Colonic mucosa (tissue), 4 donors: ENCODE results near the gene GPR18. TPM values are rescaled to one million over a fixed set of nuclear protein-coding genes. Genes with fewer than 3 reads are reported as not detected.

ENCODE experiments used
- DNase-seq: peaks from one replicate; pipeline ENCODE4 v3.0.0-alpha.2; 2020
- H3K27ac ChIP-seq: fragments of 200-600 bp; one replicate; pipeline ENCODE4 v1.8.0; 2021
- H3K27me3 ChIP-seq: fragments of 200-600 bp; one replicate; pipeline ENCODE4 v1.8.0; 2021
- H3K36me3 ChIP-seq: fragments of 200-600 bp; one replicate; pipeline ENCODE4 v1.8.0; 2021
- H3K4me1 ChIP-seq: fragments of 200-600 bp; one replicate; pipeline ENCODE4 v1.8.0; 2021; ENCODE audit warnings: mild to moderate bottlenecking
- H3K4me3 ChIP-seq: fragments of 200-600 bp; one replicate; pipeline ENCODE4 v1.8.0; 2021
- H3K9ac ChIP-seq, 2 donors: one replicate each; pipeline ENCODE4 v1.7.0; 2013; ENCODE audit warnings: control low read depth in 2 of 2, low read depth in 2 of 2, low read length in 2 of 2
- H3K9me3 ChIP-seq: fragments of 200-600 bp; one replicate; pipeline ENCODE4 v1.8.0; 2021
- intact Hi-C: fragments of 100-400 bp; cut with DNase I; formaldehyde crosslinking; loops from one replicate; pipeline ENCODE4 v1.14.1; 2022
- total RNA-seq, 2 donors: library from RNA; stranded (reverse); fragmentation: NEBNext Ultra II Directional in 1 of 2; extraction: Animal tissue kit (Norgen Biotek cat#: 25700) in 1 of 2; gene quantifications; one replicate each; pipeline ENCODE4 v1.2.1, GENCODE V29; 2021
- TF ChIP-seq, protein P1 (sequence below): fragments of 200-600 bp; IDR thresholded peaks from one replicate; pipeline ENCODE4 v1.8.0; 2022; ENCODE audit warnings: antibody characterized with exemption, mild to moderate bottlenecking
- donor health status: healthy.
- donor health status: DM: no; HTN: no; CAD: no.
- donor health status: DM: no; HTN: no; CAD: no.

GPR18 gene
- total RNA-seq, 2 donors from 2014 or later, result 0.35 TPM; not detected in 1

DNA sequence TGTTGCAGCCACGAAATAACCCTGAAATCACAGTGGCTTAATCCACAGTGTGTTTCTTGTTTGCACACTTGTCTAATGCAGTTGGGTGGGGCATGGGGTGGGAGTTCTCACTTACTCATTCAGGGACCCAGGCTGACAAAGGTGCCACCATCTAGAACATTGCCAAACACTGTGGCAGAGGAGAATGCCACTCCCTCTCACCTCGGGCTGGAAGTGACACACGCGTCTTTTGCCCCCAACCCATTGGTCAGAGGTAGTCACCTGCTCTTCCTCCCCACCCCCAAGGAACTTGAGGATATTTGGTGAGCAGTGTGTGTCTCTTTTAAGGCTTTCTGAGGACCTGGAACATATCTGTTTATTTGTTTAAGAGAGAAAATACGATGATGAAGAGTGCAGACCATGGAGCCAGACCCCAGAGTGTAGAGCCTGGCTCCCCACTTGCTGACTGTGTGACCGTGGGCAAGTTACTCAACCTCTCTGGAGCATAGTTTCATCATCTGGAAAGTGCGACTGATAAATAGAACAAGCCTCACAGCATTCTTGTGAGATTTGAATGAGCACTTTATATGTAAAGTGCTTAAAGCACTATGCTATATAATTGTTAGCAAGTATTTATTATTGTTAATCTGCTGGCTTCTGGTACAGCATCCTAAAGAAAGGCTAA lies 31.6 kb upstream of the GPR18 start:
- H3K9ac ChIP-seq, result no peak overlapping the region
- peaks cover 7% of the 10 kb centered on the region for H3K4me1 ChIP-seq
- H3K27ac ChIP-seq, result no peak overlapping the region
- no peaks in the 10 kb centered on the region for H3K27me3 ChIP-seq
- intact Hi-C loops, result no loop called here
- H3K36me3 ChIP-seq, result no peaks in the 10 kb centered on the region
- H3K4me3 ChIP-seq, result no peak overlapping the region
- H3K9me3 ChIP-seq, result no peaks in the 10 kb centered on the region
- TF ChIP-seq, protein P1, sequence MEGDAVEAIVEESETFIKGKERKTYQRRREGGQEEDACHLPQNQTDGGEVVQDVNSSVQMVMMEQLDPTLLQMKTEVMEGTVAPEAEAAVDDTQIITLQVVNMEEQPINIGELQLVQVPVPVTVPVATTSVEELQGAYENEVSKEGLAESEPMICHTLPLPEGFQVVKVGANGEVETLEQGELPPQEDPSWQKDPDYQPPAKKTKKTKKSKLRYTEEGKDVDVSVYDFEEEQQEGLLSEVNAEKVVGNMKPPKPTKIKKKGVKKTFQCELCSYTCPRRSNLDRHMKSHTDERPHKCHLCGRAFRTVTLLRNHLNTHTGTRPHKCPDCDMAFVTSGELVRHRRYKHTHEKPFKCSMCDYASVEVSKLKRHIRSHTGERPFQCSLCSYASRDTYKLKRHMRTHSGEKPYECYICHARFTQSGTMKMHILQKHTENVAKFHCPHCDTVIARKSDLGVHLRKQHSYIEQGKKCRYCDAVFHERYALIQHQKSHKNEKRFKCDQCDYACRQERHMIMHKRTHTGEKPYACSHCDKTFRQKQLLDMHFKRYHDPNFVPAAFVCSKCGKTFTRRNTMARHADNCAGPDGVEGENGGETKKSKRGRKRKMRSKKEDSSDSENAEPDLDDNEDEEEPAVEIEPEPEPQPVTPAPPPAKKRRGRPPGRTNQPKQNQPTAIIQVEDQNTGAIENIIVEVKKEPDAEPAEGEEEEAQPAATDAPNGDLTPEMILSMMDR, result no peak
- no peak for DNase-seq

DNA sequence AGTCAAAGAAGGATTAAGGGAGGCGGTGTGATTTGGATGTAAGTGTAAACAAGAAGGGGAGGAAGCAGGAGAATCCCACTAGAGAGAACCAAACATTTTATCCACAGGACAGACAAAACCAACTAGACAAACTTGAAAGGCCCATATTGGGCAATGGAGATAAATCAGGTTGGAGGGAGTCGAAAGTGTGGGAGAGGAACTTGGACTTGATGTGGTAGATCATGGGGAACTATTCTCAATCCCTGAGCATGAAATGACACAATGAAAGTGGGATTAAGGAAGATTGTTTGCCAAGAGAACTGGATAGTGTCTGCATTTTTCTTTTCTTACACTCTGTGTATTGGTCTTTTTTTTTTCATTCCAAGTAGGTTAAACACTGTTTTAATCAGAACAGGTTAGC lies 31.1 kb upstream of the GPR18 start:
- H3K9ac ChIP-seq, result no peak overlapping the region
- no peak for DNase-seq
- no peak overlapping the region for H3K4me3 ChIP-seq
- H3K9me3 ChIP-seq, result no peaks in the 10 kb centered on the region
- intact Hi-C loops, result no loop called here
- no peak overlapping the region for H3K27ac ChIP-seq
- H3K36me3 ChIP-seq, result no peaks in the 10 kb centered on the region
- peaks cover 3% of the 10 kb centered on the region for H3K4me1 ChIP-seq
- no peaks in the 10 kb centered on the region for H3K27me3 ChIP-seq
- TF ChIP-seq, protein P1, result no peak

DNA sequence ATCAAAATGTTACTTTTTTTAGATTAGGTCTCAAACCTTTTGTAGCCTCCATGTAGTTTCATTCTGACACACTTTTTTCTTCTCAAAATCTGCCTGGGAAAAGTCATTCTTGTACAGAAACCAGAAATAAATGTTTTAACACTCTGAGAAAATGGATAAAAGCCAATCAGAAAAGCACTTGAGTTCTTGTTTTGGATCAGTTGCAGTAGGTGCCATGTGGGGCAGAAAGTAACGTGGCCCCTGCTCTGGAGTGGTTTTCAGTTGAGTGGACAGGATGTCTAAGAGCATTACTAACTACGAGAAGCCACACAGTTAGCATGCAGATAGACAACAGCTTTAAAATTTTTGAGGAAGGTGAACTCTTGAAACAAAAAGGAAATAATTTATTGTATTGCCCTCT lies 29.9 kb upstream of the GPR18 start:
- DNase-seq, result no peak
- no peak overlapping the region for H3K27ac ChIP-seq

DNA sequence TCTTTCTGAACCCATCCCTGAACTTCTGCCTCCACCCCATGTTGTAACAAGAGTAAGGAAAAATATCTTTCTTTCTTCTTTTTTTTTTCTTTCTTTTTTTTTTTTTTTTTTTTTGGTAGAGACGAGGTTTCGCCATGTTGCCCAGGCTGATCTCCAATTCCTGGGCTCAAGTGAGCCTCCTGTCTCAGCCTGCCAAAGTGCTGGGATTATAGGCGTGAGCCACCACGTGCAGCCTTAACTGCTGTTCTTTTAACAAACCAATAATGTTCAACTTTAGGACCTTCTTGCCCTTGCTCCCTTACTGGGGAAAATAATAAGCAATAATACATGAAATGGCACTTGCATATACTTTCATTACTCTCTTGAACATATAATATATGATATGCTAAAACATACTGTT lies 29.4 kb upstream of the GPR18 start:
- H3K9me3 ChIP-seq, result no peaks in the 10 kb centered on the region
- no peak for DNase-seq

More for the DNA sequence above, 29.9 kb upstream of the GPR18 start:
- no peaks in the 10 kb centered on the region for H3K27me3 ChIP-seq
- no peak overlapping the region for H3K9ac ChIP-seq
- no peaks in the 10 kb centered on the region for H3K4me1 ChIP-seq
- intact Hi-C loops, result no loop called here
- TF ChIP-seq, protein P1, result no peak
- H3K9me3 ChIP-seq, result no peaks in the 10 kb centered on the region
- H3K4me3 ChIP-seq, result no peak overlapping the region
- H3K36me3 ChIP-seq, result no peaks in the 10 kb centered on the region

DNA sequence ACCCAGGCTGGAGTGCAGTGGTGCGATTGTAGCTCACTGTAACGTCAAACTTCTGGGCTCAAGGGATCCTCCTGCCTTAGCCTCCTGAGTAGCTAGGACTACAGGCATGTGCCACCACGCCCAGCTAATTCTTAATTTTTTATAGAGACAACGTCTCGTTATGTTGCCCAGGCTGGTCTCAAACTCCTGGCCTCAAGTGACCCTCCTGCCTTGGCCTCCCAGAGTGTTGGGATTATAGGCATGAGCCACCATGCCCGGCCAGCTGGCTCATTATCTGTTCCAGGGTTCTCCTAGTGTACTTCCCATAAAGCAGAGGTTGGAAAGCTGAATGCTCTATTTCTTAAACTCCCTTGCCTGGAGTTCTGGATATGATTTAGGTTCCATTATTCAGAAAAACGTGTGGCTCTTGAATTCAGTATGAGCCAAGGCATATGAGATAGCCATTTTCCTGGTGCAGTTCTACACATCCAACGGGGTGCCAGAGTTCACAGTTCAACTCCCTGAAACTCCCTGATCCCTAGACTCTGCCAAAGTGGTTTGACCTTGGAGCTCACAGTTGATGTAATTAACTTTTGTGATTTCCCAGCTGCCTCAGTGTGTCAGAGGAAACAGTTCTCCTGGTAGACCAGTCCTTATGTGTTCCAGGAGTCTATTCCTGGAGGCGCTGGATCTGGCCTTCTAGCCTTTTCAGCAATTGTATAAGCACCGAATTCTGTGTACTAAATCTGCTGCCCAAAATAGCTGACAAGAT lies 27.4 kb upstream of the GPR18 start:
- H3K9ac ChIP-seq, result no peak overlapping the region
- H3K4me3 ChIP-seq, result no peak overlapping the region
- no peaks in the 10 kb centered on the region for H3K36me3 ChIP-seq
- TF ChIP-seq, protein P1, result no peak
- no peak overlapping the region for H3K27ac ChIP-seq
- intact Hi-C loops, result no loop called here
- no peaks in the 10 kb centered on the region for H3K4me1 ChIP-seq
- peak; percentile 45 for DNase-seq
- no peaks in the 10 kb centered on the region for H3K27me3 ChIP-seq
- no peaks in the 10 kb centered on the region for H3K9me3 ChIP-seq

More for the DNA sequence above, 29.4 kb upstream of the GPR18 start:
- H3K27me3 ChIP-seq, result no peaks in the 10 kb centered on the region
- intact Hi-C loops, result no loop called here
- H3K4me1 ChIP-seq, result no peaks in the 10 kb centered on the region
- no peaks in the 10 kb centered on the region for H3K36me3 ChIP-seq
- H3K4me3 ChIP-seq, result no peak overlapping the region
- no peak overlapping the region for H3K27ac ChIP-seq
- TF ChIP-seq, protein P1, result no peak
- no peak overlapping the region for H3K9ac ChIP-seq
